Panc1 (cell line): ENCODE results near the gene CTNND2. TPM values are rescaled to one million over a fixed set of nuclear protein-coding genes. Genes with fewer than 3 reads are reported as not detected.

ENCODE experiments used
- ATAC-seq: fragments of 200-7000 bp; cut with Tn5 transposase; 2 replicates; pipeline ENCODE4 v1.9.1; 2020; ENCODE audit warnings: mild to moderate bottlenecking, moderate library complexity
- BruUV-seq: library from RNA; stranded (reverse); fragments of 400-500 nt; replicated peaks from 2 replicates; lab custom pipeline; 2021; lab: Mats Ljungman, UMichigan
- CTCF ChIA-PET: fragments of 300-600 bp; sonication (Branson Sonifier 250); formaldehyde crosslinking; loops from one replicate; lab custom pipeline; 2022; ENCODE audit warnings: antibody characterized with exemption; lab: Charles Lee
- POLR2A ChIA-PET: fragments of 300-600 bp; sonication (Branson Sonifier 250); formaldehyde crosslinking; loops from one replicate; lab custom pipeline; 2022; ENCODE audit warnings: antibody characterized with exemption; lab: Charles Lee
- DNase-seq: peaks from one replicate; pipeline ENCODE4 v3.0.0-alpha.2; 2010; ENCODE audit warnings: low read depth, low spot score
- H3K27ac ChIP-seq: 2 replicates; pipeline ENCODE4 v1.5.1; 2011; ENCODE audit warnings: mild to moderate bottlenecking, low read length, inconsistent platforms
- H3K27me3 ChIP-seq: fragments of 200-500 bp; sonication (Bioruptor generic); 2 replicates; pipeline ENCODE4 v1.6.0; 2014; ENCODE audit warnings: low read length, inconsistent platforms; ENCODE audit not compliant: control insufficient read depth, insufficient read depth
- H3K36me3 ChIP-seq: fragments of 200-500 bp; sonication (Bioruptor generic); 2 replicates; pipeline ENCODE4 v1.5.1; 2014; ENCODE audit warnings: inconsistent platforms, mild to moderate bottlenecking, low read length, moderate library complexity; ENCODE audit not compliant: control insufficient read depth, insufficient read depth
- H3K4me1 ChIP-seq: 2 replicates; pipeline ENCODE4 v1.5.1; 2011; ENCODE audit warnings: inconsistent platforms, mild to moderate bottlenecking, low read length, moderate library complexity; ENCODE audit not compliant: control insufficient read depth, insufficient read depth
- H3K4me3 ChIP-seq, 2 experiments: 2 replicates each; pipeline ENCODE4 v1.5.1; 2011 to 2012; ENCODE audit warnings: low read depth in 2 of 2, low read length in 2 of 2, mild to moderate bottlenecking in 2 of 2, inconsistent platforms in 1 of 2, moderate library complexity in 1 of 2
- H3K9me3 ChIP-seq: fragments of 200-500 bp; sonication (Bioruptor generic); 2 replicates; pipeline ENCODE4 v1.5.1; 2014; ENCODE audit warnings: low read depth, mild to moderate bottlenecking, inconsistent platforms, low read length, moderate library complexity; ENCODE audit not compliant: control insufficient read depth, insufficient read depth
- CTCF ChIP-seq: fragments of 450-650 bp; IDR thresholded peaks from 2 replicates; pipeline ENCODE4 v1.5.1; 2017; ENCODE audit warnings: mild to moderate bottlenecking
- POLR2AphosphoS5 ChIP-seq: IDR thresholded peaks from 2 replicates; pipeline ENCODE4 v1.6.1; 2012; ENCODE audit warnings: mild to moderate bottlenecking, low read depth, low read length, moderate library complexity
- REST ChIP-seq, 2 experiments: IDR thresholded peaks; 2 replicates each; pipeline ENCODE4 v1.6.1; 2011 to 2012; ENCODE audit warnings: low read depth in 2 of 2, control low read depth in 1 of 2, low read length in 1 of 2, mild to moderate bottlenecking in 1 of 2, moderate library complexity in 1 of 2; ENCODE audit not compliant: insufficient read depth in 1 of 2
- SIN3A ChIP-seq: IDR thresholded peaks from 2 replicates; pipeline ENCODE4 v1.6.1; 2012; ENCODE audit warnings: low read depth, mild to moderate bottlenecking, low read length, moderate library complexity, borderline replicate concordance; ENCODE audit not compliant: insufficient read depth
- TCF7L2 ChIP-seq: IDR thresholded peaks from 2 replicates; pipeline ENCODE4 v1.6.1; 2011; ENCODE audit warnings: mild to moderate bottlenecking, low read depth, low read length, inconsistent platforms
- in situ Hi-C: cut with HindIII; loops from 2 replicates; pipeline ENCODE4 v1.10.0; 2016; ENCODE audit warnings: low sequenced_read_pairs, low pct_unique_long_range_greater_than_20kb
- intact Hi-C: fragments of 100-400 bp; cut with micrococcal nuclease; formaldehyde crosslinking; loops from one replicate; pipeline ENCODE4 v1.10.0; 2022; ENCODE audit not compliant: unreplicated experiment
- total RNA-seq: library from RNA; stranded (reverse); gene quantifications from one replicate; pipeline ENCODE4 v1.2.1, GENCODE V29; 2021; ENCODE audit not compliant: unreplicated experiment

The CTNND2 gene
- total RNA-seq, 1 experiment from 2014 or later = 1.0 TPM

GRCh38 chr5:11675184-11675583 is 229.1 kb downstream of the CTNND2 start:
- H3K36me3 ChIP-seq = no peaks in the 10 kb centered on the region
- TF ChIP-seq TCF7L2 (no peak), SIN3A (no peak), CTCF (no peak), POLR2AphosphoS5 (no peak), REST (IDR thresholded peaks at IDR 0.05; ENCODE audit: insufficient read depth in 1 of 2, low read depth in 2 of 2, low read length in 1 of 2) (no peak)
- CTCF ChIA-PET = no interaction called here
- DNase-seq (no peak), ATAC-seq (no peak)
- intact Hi-C loops (no loop called here), in situ Hi-C loops (no loop called here)
- no TSS peak for BruUV-seq
- no peaks in the 10 kb centered on the region for H3K27me3 ChIP-seq
- POLR2A ChIA-PET = no interaction called here
- H3K4me1 ChIP-seq = no peaks in the 10 kb centered on the region
- no peaks in the 10 kb centered on the region for H3K9me3 ChIP-seq
- H3K4me3 ChIP-seq = no peak overlapping the region
- H3K27ac ChIP-seq = no peak overlapping the region

DNA sequence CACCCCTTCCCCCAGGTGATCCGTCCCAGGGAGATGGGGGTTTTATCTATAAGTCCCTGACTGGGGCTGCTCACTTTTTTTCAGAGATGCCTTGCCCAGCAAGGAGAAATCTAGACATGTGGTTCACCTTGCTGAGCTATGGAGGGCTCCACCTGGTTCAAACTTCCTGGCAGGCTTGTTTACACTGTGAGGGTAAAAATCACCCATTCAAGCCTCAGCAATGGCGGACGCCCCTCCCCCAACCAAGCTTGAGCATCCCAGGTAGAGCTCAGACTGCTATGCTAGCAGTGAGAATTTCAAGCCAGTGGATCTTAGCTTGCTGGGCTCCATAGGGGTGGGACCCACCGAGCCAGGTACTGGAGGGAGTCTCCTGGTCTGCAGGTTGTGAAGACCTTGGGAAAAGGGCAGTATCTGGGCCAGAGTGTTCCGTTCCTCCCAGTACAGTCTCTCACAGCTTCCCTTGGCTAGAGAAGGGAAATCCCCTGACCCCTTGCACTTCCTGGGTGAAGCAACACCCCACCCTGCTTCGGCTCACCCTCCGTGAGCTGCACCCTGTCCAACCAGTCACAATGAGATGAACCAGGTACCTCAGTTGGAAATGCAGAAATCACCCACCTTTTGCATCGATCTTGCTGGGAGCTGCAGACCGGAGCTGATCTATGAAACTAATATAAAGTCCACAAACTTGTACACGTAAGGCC is 231.7 kb downstream of the CTNND2 start:
- no peak overlapping the region for H3K4me3 ChIP-seq
- DNase-seq = no peak
- H3K4me1 ChIP-seq = no peaks in the 10 kb centered on the region
- intact Hi-C loops (no loop called here), in situ Hi-C loops (no loop called here)
- ChIA-PET POLR2A (no interaction called here), CTCF (no interaction called here)
- ATAC-seq = no peak
- no peaks in the 10 kb centered on the region for H3K9me3 ChIP-seq
- H3K27me3 ChIP-seq = no peaks in the 10 kb centered on the region
- TF ChIP-seq CTCF = no peak
- TF ChIP-seq REST (IDR thresholded peaks at IDR 0.05; ENCODE audit: insufficient read depth in 1 of 2, low read depth in 2 of 2, low read length in 1 of 2) = no peak
- no peak for TF ChIP-seq SIN3A
- TF ChIP-seq TCF7L2 = no peak
- TF ChIP-seq POLR2AphosphoS5 = no peak
- no TSS peak for BruUV-seq
- no peaks in the 10 kb centered on the region for H3K36me3 ChIP-seq
- H3K27ac ChIP-seq = no peak overlapping the region
